ENCODE measurements around the gene RNF114.

Gene RNF114

GRCh38 chr20:49984426-49985153 is 48.4 kb downstream of the RNF114 start:
- H3K9me3 Mint-ChIP-seq: no peaks in the 10 kb centered on the region
- peaks cover 32% of the 10 kb centered on the region for H3K36me3 Mint-ChIP-seq (ENCODE audit: low read depth)
- peak overlapping the region; percentile 96 to 100 (median 97) for H3K4me3 Mint-ChIP-seq
- peak overlapping the region; percentile 75 to 87 (median 77) for H3K27ac Mint-ChIP-seq
- H3K27me3 Mint-ChIP-seq (ENCODE audit: low read depth): peaks cover 27% of the 10 kb centered on the region
- H3K4me1 Mint-ChIP-seq: peaks cover 80% of the 10 kb centered on the region
- no peak for TF ChIP-seq CTCF (IDR thresholded peaks at IDR 0.05; ENCODE audit: unreplicated experiment in 3 of 3)

GRCh38 chr20:49985157-49985556 is 49.0 kb downstream of the RNF114 start:
- Mint-ChIP-seq H3K4me3 (peak overlapping the region; percentile 96 to 100 (median 97)), H3K36me3 (ENCODE audit: low read depth) (peaks cover 32% of the 10 kb centered on the region), H3K4me1 (peaks cover 80% of the 10 kb centered on the region), H3K9me3 (no peaks in the 10 kb centered on the region), H3K27me3 (ENCODE audit: low read depth) (peaks cover 22% of the 10 kb centered on the region), H3K27ac (peak overlapping the region; percentile 65 to 87 (median 75))
- no peak for TF ChIP-seq CTCF (IDR thresholded peaks at IDR 0.05; ENCODE audit: unreplicated experiment in 3 of 3)

- peaks cover 19% of the 10 kb centered on the region for H3K27me3 Mint-ChIP-seq (ENCODE audit: low read depth)
- peak overlapping the region; percentile 75 to 87 (median 81) for H3K27ac Mint-ChIP-seq
- no peaks in the 10 kb centered on the region for H3K9me3 Mint-ChIP-seq
- H3K36me3 Mint-ChIP-seq (ENCODE audit: low read depth): peaks cover 32% of the 10 kb centered on the region
- H3K4me3 Mint-ChIP-seq: peak overlapping the region; percentile 96 to 100 (median 97)
- H3K4me1 Mint-ChIP-seq: peaks cover 82% of the 10 kb centered on the region
- no peak for TF ChIP-seq CTCF (IDR thresholded peaks at IDR 0.05; ENCODE audit: unreplicated experiment in 3 of 3)
These were observed 49.4 kb downstream of the RNF114 start for GRCh38 chr20:49985617-49986016.

GRCh38 chr20:49986049-49986448 is 49.9 kb downstream of the RNF114 start:
- Mint-ChIP-seq H3K36me3 (ENCODE audit: low read depth) (peaks cover 32% of the 10 kb centered on the region), H3K4me1 (peaks cover 81% of the 10 kb centered on the region), H3K9me3 (no peaks in the 10 kb centered on the region), H3K27me3 (ENCODE audit: low read depth) (peaks cover 15% of the 10 kb centered on the region), H3K4me3 (peak overlapping the region; percentile 96 to 100 (median 97)), H3K27ac (peak overlapping the region; percentile 62 to 81 (median 75))
- no peak for TF ChIP-seq CTCF (IDR thresholded peaks at IDR 0.05; ENCODE audit: unreplicated experiment in 3 of 3)

- Mint-ChIP-seq H3K4me3 (peak overlapping the region; percentile 96 to 100 (median 97)), H3K9me3 (no peaks in the 10 kb centered on the region), H3K4me1 (peaks cover 75% of the 10 kb centered on the region), H3K27me3 (ENCODE audit: low read depth) (peaks cover 7% of the 10 kb centered on the region), H3K27ac (peak overlapping the region; percentile 78 to 89 (median 81)), H3K36me3 (ENCODE audit: low read depth) (peaks cover 32% of the 10 kb centered on the region)
- no peak for TF ChIP-seq CTCF (IDR thresholded peaks at IDR 0.05; ENCODE audit: unreplicated experiment in 3 of 3)
These were observed 51.0 kb downstream of the RNF114 start for GRCh38 chr20:49987015-49987867.

Measured in nephron (organoid).